Measurements from ENCODE around the gene KIRREL3. TPM values are rescaled to one million over a fixed set of nuclear protein-coding genes. Genes with fewer than 3 reads are reported as not detected.

The KIRREL3 gene
- total and polyA plus RNA-seq, 9 donors: 0.25 to 5.3 (median 0.48) TPM

GRCh38 chr11:126720539-126721235 is 279.9 kb downstream of the KIRREL3 start:
- TF ChIP-seq POLR2A (IDR thresholded peaks at IDR 0.05): no peak
- no peak for TF ChIP-seq CTCF (IDR thresholded peaks at IDR 0.05)
- no peak for TF ChIP-seq EP300 (IDR thresholded peaks at IDR 0.05)
- Histone ChIP-seq H3K27me3 (no peaks in the 10 kb centered on the region), H3K4me3 (no peak overlapping the region), H3K27ac (no peak overlapping the region), H3K9me3 (no peaks in the 10 kb centered on the region), H3K4me1 (ENCODE audit: insufficient read depth) (no peaks in the 10 kb centered on the region), H3K36me3 (no peaks in the 10 kb centered on the region)
- no peak for DNase-seq
- 59 to 67% (median 60%) methylated on average over 5 of the region's 5 CpGs for WGBS, 3 donors
- intact Hi-C loops (cut with DNase I): no loop called here

DNA sequence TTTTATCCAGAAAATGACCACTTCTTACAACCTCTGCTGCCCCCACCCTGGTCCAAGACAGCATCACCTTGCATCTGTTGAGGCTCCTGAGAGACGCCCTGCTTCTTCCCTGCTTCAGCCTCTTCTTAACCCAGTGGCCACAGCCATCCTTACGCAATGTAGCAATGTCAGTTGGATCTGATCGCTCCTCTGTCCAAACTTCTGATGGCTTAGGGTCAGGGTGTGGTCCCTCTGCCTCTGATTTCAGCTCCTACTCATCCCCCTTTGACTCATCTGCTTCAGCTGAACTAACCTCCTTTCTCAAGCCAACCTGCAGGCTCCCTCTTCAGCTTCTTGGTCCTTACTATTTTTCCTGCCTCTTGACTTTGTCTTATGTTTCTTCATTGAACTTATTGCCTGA is 280.8 kb downstream of the KIRREL3 start:
- H3K27ac ChIP-seq: no peak overlapping the region
- intact Hi-C loops (cut with DNase I): no loop called here
- H3K4me3 ChIP-seq: no peak overlapping the region
- H3K9me3 ChIP-seq: no peaks in the 10 kb centered on the region
- TF ChIP-seq CTCF (IDR thresholded peaks at IDR 0.05): no peak
- no peak for TF ChIP-seq POLR2A (IDR thresholded peaks at IDR 0.05)
- no peak for TF ChIP-seq EP300 (IDR thresholded peaks at IDR 0.05)
- H3K36me3 ChIP-seq: no peaks in the 10 kb centered on the region
- WGBS, 3 donors: 90 to 91% (median 90%) methylated on average over 3 of the region's 3 CpGs
- no peaks in the 10 kb centered on the region for H3K4me1 ChIP-seq (ENCODE audit: insufficient read depth)
- no peak for DNase-seq
- no peaks in the 10 kb centered on the region for H3K27me3 ChIP-seq

GRCh38 chr11:126718276-126718675 is 282.3 kb downstream of the KIRREL3 start:
- no peak for DNase-seq
- Histone ChIP-seq H3K4me3 (no peak overlapping the region), H3K36me3 (no peaks in the 10 kb centered on the region), H3K9me3 (no peaks in the 10 kb centered on the region), H3K4me1 (ENCODE audit: insufficient read depth) (no peaks in the 10 kb centered on the region), H3K27ac (no peak overlapping the region), H3K27me3 (no peaks in the 10 kb centered on the region)
- 78 to 84% (median 80%) methylated on average over 3 of the region's 3 CpGs for WGBS, 3 donors
- intact Hi-C loops (cut with DNase I): no loop called here
- TF ChIP-seq EP300 (IDR thresholded peaks at IDR 0.05): no peak
- TF ChIP-seq CTCF (IDR thresholded peaks at IDR 0.05): no peak
- TF ChIP-seq POLR2A (IDR thresholded peaks at IDR 0.05): no peak

- DNase-seq: no peak
- no peak overlapping the region for H3K27ac ChIP-seq
- TF ChIP-seq POLR2A (IDR thresholded peaks at IDR 0.05) (no peak), CTCF (IDR thresholded peaks at IDR 0.05) (no peak), EP300 (IDR thresholded peaks at IDR 0.05) (no peak)
- H3K27me3 ChIP-seq: no peaks in the 10 kb centered on the region
- intact Hi-C loops (cut with DNase I): no loop called here
- no peaks in the 10 kb centered on the region for H3K4me1 ChIP-seq (ENCODE audit: insufficient read depth)
- 68 to 77% (median 75%) methylated on average over 4 of the region's 4 CpGs for WGBS, 3 donors
- no peaks in the 10 kb centered on the region for H3K36me3 ChIP-seq
- H3K9me3 ChIP-seq: no peaks in the 10 kb centered on the region
- no peak overlapping the region for H3K4me3 ChIP-seq
These were observed 284.0 kb downstream of the KIRREL3 start for GRCh38 chr11:126716456-126717083.

All from ovary (tissue), 9 donors.